Activated CD8-positive, alpha-beta T cell treated with anti-CD3 and anti-CD28 coated beads for 36 hours (primary cell): Measurements from ENCODE around the gene PCDH9. TPM values are rescaled to one million over a fixed set of nuclear protein-coding genes. Genes with fewer than 3 reads are reported as not detected.

Experiments used
- ATAC-seq: fragments of 200-7000 bp; cut with Tn5 transposase; one replicate; pipeline ENCODE4 v1.10.0; 2021; ENCODE audit warnings: mild to moderate bottlenecking, moderate library complexity
- CTCF ChIA-PET: fragments of 350-600 bp; sonication (Branson Sonifier 250); formaldehyde crosslinking; loops from one replicate; lab custom pipeline; 2021; ENCODE audit warnings: antibody characterized with exemption; lab: Charles Lee
- POLR2A ChIA-PET: fragments of 350-600 bp; sonication (Branson Sonifier 250); formaldehyde crosslinking; loops from one replicate; lab custom pipeline; 2021; ENCODE audit warnings: antibody characterized with exemption; lab: Charles Lee
- DNase-seq: peaks from one replicate; pipeline ENCODE4 v3.0.0-alpha.2; 2020
- H3K27ac Mint-ChIP-seq: one replicate; pipeline ENCODE4 v1.8.0; 2021; ENCODE audit warnings: mild to moderate bottlenecking, mixed read lengths
- H3K27me3 Mint-ChIP-seq: one replicate; pipeline ENCODE4 v1.8.0; 2021; ENCODE audit warnings: mixed read lengths
- H3K36me3 Mint-ChIP-seq: one replicate; pipeline ENCODE4 v1.8.0; 2021; ENCODE audit warnings: low read depth, mixed read lengths
- H3K4me1 Mint-ChIP-seq: one replicate; pipeline ENCODE4 v1.8.0; 2021; ENCODE audit warnings: low read depth, mixed read lengths
- H3K4me3 Mint-ChIP-seq: one replicate; pipeline ENCODE4 v1.8.0; 2021; ENCODE audit warnings: mild to moderate bottlenecking, moderate library complexity, mixed read lengths
- H3K9me3 Mint-ChIP-seq: one replicate; pipeline ENCODE4 v1.8.0; 2021; ENCODE audit warnings: mixed read lengths
- CTCF ChIP-seq: fragments of 200-600 bp; IDR thresholded peaks from one replicate; pipeline ENCODE4 v1.8.0; 2022; ENCODE audit warnings: antibody characterized with exemption, mild to moderate bottlenecking
- intact Hi-C: fragments of 100-400 bp; cut with micrococcal nuclease; formaldehyde crosslinking; loops from one replicate; pipeline ENCODE4 v1.10.0; 2022
- total RNA-seq, 2 experiments: library from RNA; stranded (reverse); gene quantifications; one replicate each; pipeline ENCODE4 v1.2.3, GENCODE V29; 2021

PCDH9 gene
- total RNA-seq, 2 experiments from 2014 or later: 0.04 to 0.14 TPM

- ATAC-seq (no peak), DNase-seq (no peak)
- no peaks in the 10 kb centered on the region for H3K4me1 Mint-ChIP-seq
- H3K27me3 Mint-ChIP-seq: no peaks in the 10 kb centered on the region
- H3K9me3 Mint-ChIP-seq: no peaks in the 10 kb centered on the region
- no peak overlapping the region for H3K4me3 Mint-ChIP-seq
- TF ChIP-seq CTCF: no peak
- intact Hi-C loops: no loop called here
- ChIA-PET CTCF (no interaction called here), POLR2A (no interaction called here)
- no peak overlapping the region for H3K27ac Mint-ChIP-seq
- no peaks in the 10 kb centered on the region for H3K36me3 Mint-ChIP-seq
Measured at GRCh38 chr13:67080351-67080750, 149.8 kb downstream of the PCDH9 start.

- no peaks in the 10 kb centered on the region for H3K9me3 Mint-ChIP-seq
- ChIA-PET CTCF (no interaction called here), POLR2A (no interaction called here)
- DNase-seq: no peak
- H3K27me3 Mint-ChIP-seq: no peaks in the 10 kb centered on the region
- intact Hi-C loops: no loop called here
- TF ChIP-seq CTCF: no peak
- no peak overlapping the region for H3K27ac Mint-ChIP-seq
- H3K4me1 Mint-ChIP-seq: no peaks in the 10 kb centered on the region
- H3K4me3 Mint-ChIP-seq: no peak overlapping the region
- ATAC-seq: no peak
- H3K36me3 Mint-ChIP-seq: no peaks in the 10 kb centered on the region
Measured at GRCh38 chr13:67078062-67078461, 152.1 kb downstream of the PCDH9 start.

GRCh38 chr13:67077132-67077531 is 153.0 kb downstream of the PCDH9 start:
- no peak for DNase-seq
- Mint-ChIP-seq H3K9me3 (no peaks in the 10 kb centered on the region), H3K27me3 (no peaks in the 10 kb centered on the region), H3K4me1 (no peaks in the 10 kb centered on the region), H3K36me3 (no peaks in the 10 kb centered on the region), H3K27ac (no peak overlapping the region), H3K4me3 (no peak overlapping the region)
- TF ChIP-seq CTCF: no peak
- ChIA-PET POLR2A (no interaction called here), CTCF (no interaction called here)
- ATAC-seq: no peak
- intact Hi-C loops: no loop called here

- Mint-ChIP-seq H3K36me3 (no peaks in the 10 kb centered on the region), H3K27ac (no peak overlapping the region), H3K27me3 (no peaks in the 10 kb centered on the region), H3K9me3 (no peaks in the 10 kb centered on the region), H3K4me1 (no peaks in the 10 kb centered on the region), H3K4me3 (no peak overlapping the region)
- DNase-seq (no peak), ATAC-seq (no peak)
- intact Hi-C loops: no loop called here
- TF ChIP-seq CTCF: no peak
- CTCF ChIA-PET: interaction anchor here (0.8 kb wide), 1 partner anchor 51 kb away, joined by 3 read pairs; no protein-coding TSS in a partner anchor
- POLR2A ChIA-PET: no interaction called here
Measured at GRCh38 chr13:67076378-67076777, 153.8 kb downstream of the PCDH9 start.

GRCh38 chr13:67075239-67075638 is 154.9 kb downstream of the PCDH9 start:
- Mint-ChIP-seq H3K27me3 (no peaks in the 10 kb centered on the region), H3K4me3 (no peak overlapping the region), H3K27ac (no peak overlapping the region), H3K36me3 (no peaks in the 10 kb centered on the region), H3K9me3 (no peaks in the 10 kb centered on the region), H3K4me1 (no peaks in the 10 kb centered on the region)
- POLR2A ChIA-PET: no interaction called here
- TF ChIP-seq CTCF: no peak
- DNase-seq (no peak), ATAC-seq (no peak)
- CTCF ChIA-PET: no interaction called here
- intact Hi-C loops: no loop called here
